Measurements from ENCODE around the gene IGLON5. TPM values are rescaled to one million over a fixed set of nuclear protein-coding genes. Genes with fewer than 3 reads are reported as not detected.

Gene IGLON5
- polyA plus RNA-seq, 3 donors: 0.05 TPM; not detected in 2

DNA sequence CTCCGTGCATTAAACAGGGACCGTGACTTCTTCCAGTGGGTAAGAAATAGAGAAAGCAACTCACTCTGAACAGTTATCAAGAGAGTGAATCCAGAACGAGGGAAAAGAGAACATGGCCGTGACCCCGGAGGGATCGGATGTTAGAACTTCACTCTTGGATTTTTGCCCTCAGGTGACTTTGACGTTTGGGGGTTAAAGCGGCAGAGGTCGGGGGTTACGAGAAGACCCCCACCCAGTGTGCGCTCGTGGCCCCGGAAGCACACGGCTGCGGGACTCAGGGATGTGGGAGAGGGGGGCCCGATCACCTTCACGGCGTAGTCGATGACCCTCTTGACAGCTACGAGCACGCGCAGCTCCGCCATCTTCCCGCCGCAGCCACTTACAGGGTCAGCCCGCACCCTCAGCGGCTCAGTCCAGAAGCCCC lies 54.5 kb downstream of the IGLON5 start, which contains the start of gene ETFB:
Gene ETFB (minus strand): TSS at position 424 of the 424 bp plus-strand sequence. CDS start 62 bp downstream, at position 362.
- WGBS (ENCODE audit: insufficient coverage): 0% methylated on average over 17 of the region's 27 CpGs
- H3K79me2 ChIP-seq (ENCODE audit: insufficient read depth, low read length): peaks cover 62% of the 10 kb centered on the region
- DNase-seq: no peak

DNA sequence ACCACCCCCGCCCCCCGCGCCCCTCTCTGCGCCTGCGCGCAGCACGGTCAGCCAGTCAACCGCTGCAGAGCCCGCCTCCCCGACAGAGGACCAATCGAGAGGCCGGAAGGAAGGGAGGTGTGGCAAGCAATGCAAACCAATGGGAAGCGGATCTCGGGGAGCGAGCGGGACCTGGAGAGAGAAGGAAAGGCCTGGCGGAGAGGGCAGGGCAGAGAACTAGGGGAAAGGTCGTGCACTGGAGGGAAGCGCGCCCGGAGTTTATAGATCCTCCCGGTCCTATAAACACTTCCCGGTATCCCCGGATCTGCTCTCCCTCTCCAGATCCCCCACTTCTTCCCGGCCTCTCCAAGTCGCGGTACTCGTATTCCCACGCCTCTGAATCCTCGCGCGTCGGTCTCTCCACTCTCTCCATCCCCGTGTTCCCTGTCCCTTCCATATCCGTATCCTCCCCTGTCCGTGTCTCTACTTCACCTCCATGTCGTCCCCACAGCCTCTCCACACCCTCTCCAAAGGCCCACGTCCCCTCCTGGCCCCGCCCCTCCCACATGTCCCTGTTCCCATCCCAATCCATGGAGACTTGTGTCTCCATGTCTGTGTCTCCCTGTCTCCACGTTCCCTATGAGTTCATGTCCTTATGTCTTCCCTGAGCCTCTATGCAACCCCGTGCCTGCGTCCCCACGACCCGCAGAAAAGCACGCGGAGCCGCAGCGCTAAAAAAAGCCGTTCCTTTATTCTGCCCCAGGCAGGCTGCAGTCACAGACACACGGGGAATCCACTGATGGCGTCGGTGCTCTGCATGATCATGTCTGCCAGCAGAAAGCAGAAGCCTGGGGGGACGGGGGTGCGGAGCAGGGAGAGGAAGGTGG lies 55.2 kb downstream of the IGLON5 start:
- Histone ChIP-seq H3K9me3 (replicated peaks in 1 of 2; ENCODE audit: control insufficient read depth in 1 of 2, insufficient read depth in 1 of 2, low read length in 2 of 2) (no peaks in the 10 kb centered on the region), H3K4me3 (replicated peaks in 1 of 3; ENCODE audit: low read depth in 2 of 3, low read length in 3 of 3) (peak overlapping the region; percentile 89 to 93 (median 91)), H3K79me2 (ENCODE audit: insufficient read depth, low read length) (peaks cover 69% of the 10 kb centered on the region), H4K20me1 (ENCODE audit: insufficient read depth, low read length) (no peaks in the 10 kb centered on the region), H3K4me1 (ENCODE audit: control insufficient read depth in 1 of 2, insufficient read depth in 2 of 2, low read length in 2 of 2) (peaks cover 40 to 78% of the 10 kb centered on the region in 2 donors), H2AFZ (ENCODE audit: insufficient read depth, low read depth, low read length, poor library complexity, severe bottlenecking) (peak overlapping the region; percentile 90), H3K9ac (ENCODE audit: insufficient read depth, low read length, poor library complexity, severe bottlenecking) (peak overlapping the region; percentile 80), H3K4me2 (replicated peaks; ENCODE audit: extremely low read depth, low read length, poor library complexity, severe bottlenecking) (peak overlapping the region; percentile 100), H3K27me3 (ENCODE audit: control insufficient read depth in 2 of 2, insufficient read depth in 2 of 2, low read length in 2 of 2) (no peaks in the 10 kb centered on the region), H3K27ac (ENCODE audit: low read depth in 1 of 2, low read length in 2 of 2) (peak overlapping the region; percentile 92 to 93), H3K36me3 (replicated peaks in 1 of 2; ENCODE audit: control insufficient read depth in 1 of 2, insufficient read depth in 2 of 2, low read length in 2 of 2) (no peaks in the 10 kb centered on the region)
- Mint-ChIP-seq H3K4me3 (peak overlapping the region; percentile 96 to 99), H3K36me3 (peaks cover 5 to 7% of the 10 kb centered on the region in 2 donors), H3K27me3 (ENCODE audit: low read depth in 3 of 3) (peaks cover 0 to 4% (median 0%) of the 10 kb centered on the region in 3 donors), H3K4me1 (peaks cover 65% of the 10 kb centered on the region), H3K27ac (peak overlapping the region; percentile 93 to 99 (median 97)), H3K9me3 (no peaks in the 10 kb centered on the region)
- TF ChIP-seq, protein P1, sequence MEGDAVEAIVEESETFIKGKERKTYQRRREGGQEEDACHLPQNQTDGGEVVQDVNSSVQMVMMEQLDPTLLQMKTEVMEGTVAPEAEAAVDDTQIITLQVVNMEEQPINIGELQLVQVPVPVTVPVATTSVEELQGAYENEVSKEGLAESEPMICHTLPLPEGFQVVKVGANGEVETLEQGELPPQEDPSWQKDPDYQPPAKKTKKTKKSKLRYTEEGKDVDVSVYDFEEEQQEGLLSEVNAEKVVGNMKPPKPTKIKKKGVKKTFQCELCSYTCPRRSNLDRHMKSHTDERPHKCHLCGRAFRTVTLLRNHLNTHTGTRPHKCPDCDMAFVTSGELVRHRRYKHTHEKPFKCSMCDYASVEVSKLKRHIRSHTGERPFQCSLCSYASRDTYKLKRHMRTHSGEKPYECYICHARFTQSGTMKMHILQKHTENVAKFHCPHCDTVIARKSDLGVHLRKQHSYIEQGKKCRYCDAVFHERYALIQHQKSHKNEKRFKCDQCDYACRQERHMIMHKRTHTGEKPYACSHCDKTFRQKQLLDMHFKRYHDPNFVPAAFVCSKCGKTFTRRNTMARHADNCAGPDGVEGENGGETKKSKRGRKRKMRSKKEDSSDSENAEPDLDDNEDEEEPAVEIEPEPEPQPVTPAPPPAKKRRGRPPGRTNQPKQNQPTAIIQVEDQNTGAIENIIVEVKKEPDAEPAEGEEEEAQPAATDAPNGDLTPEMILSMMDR (IDR thresholded peaks at IDR 0.05): no peak
- intact Hi-C loops (cut with micrococcal nuclease): loop anchor here (2.0 to 5.0 kb wide), 2 partner anchors 28 to 39 kb away; no protein-coding TSS in a partner anchor
- peak; percentile 95 to 96 (median 95) for DNase-seq
- WGBS (ENCODE audit: insufficient coverage): 0% methylated on average over 36 of the region's 54 CpGs

More for the DNA sequence above, 54.5 kb downstream of the IGLON5 start, which contains the start of gene ETFB:
- peak within 1 kb of the TSS; percentile 92 to 93 for H3K27ac ChIP-seq (ENCODE audit: low read depth in 1 of 2, low read length in 2 of 2)
- no peaks in the 10 kb centered on the region for H3K9me3 ChIP-seq (replicated peaks in 1 of 2; ENCODE audit: control insufficient read depth in 1 of 2, insufficient read depth in 1 of 2, low read length in 2 of 2)
- peak within 1 kb of the TSS; percentile 89 to 93 (median 91) for H3K4me3 ChIP-seq (replicated peaks in 1 of 3; ENCODE audit: low read depth in 2 of 3, low read length in 3 of 3)
- H4K20me1 ChIP-seq (ENCODE audit: insufficient read depth, low read length): no peaks in the 10 kb centered on the region
- H3K9me3 Mint-ChIP-seq: no peaks in the 10 kb centered on the region
- peaks cover 0 to 4% (median 0%) of the 10 kb centered on the region in 3 donors for H3K27me3 Mint-ChIP-seq (ENCODE audit: low read depth in 3 of 3)
- H3K36me3 Mint-ChIP-seq: peaks cover 9% of the 10 kb centered on the region in 2 donors
- peak within 1 kb of the TSS; percentile 90 for H2AFZ ChIP-seq (ENCODE audit: insufficient read depth, low read depth, low read length, poor library complexity, severe bottlenecking)
- TF ChIP-seq, protein P1 (IDR thresholded peaks at IDR 0.05): no peak
- intact Hi-C loops (cut with micrococcal nuclease): loop anchor here (1.0 to 5.0 kb wide), 4 partner anchors 23 to 39 kb away; partner anchors contain the start of gene VSIG10L (in 1 of the 2)
- peaks cover 58% of the 10 kb centered on the region for H3K4me1 Mint-ChIP-seq
- H3K27ac Mint-ChIP-seq: peak within 1 kb of the TSS; percentile 93 to 99 (median 97)
- H3K9ac ChIP-seq (ENCODE audit: insufficient read depth, low read length, poor library complexity, severe bottlenecking): peak within 1 kb of the TSS; percentile 80
- no peaks in the 10 kb centered on the region for H3K27me3 ChIP-seq (ENCODE audit: control insufficient read depth in 2 of 2, insufficient read depth in 2 of 2, low read length in 2 of 2)
- no peaks in the 10 kb centered on the region for H3K36me3 ChIP-seq (replicated peaks in 1 of 2; ENCODE audit: control insufficient read depth in 1 of 2, insufficient read depth in 2 of 2, low read length in 2 of 2)
- peak within 1 kb of the TSS; percentile 96 to 99 for H3K4me3 Mint-ChIP-seq
- peak within 1 kb of the TSS; percentile 100 for H3K4me2 ChIP-seq (replicated peaks; ENCODE audit: extremely low read depth, low read length, poor library complexity, severe bottlenecking)
- peaks cover 33 to 71% of the 10 kb centered on the region in 2 donors for H3K4me1 ChIP-seq (ENCODE audit: control insufficient read depth in 1 of 2, insufficient read depth in 2 of 2, low read length in 2 of 2)
